ENCODE results near the gene NUP210L. TPM values are rescaled to one million over a fixed set of nuclear protein-coding genes. Genes with fewer than 3 reads are reported as not detected.

The NUP210L gene
- total and polyA plus RNA-seq, 2 of the 13 experiments (the other 11 are each of a cell fraction or from before 2014, with no cell fraction given): not detected

- TF ChIP-seq FOXM1 (CRISPR knock-in tag; IDR thresholded peaks at IDR 0.05): no peak
Measured at GRCh38 chr1:154182344-154183045, 27.6 kb upstream of the NUP210L start (continued).

GRCh38 chr1:154181944-154182343, 27.1 kb upstream of the NUP210L start:
- H3K36me3 ChIP-seq (replicated peaks in 1 of 2; ENCODE audit: control insufficient read depth in 1 of 2, insufficient read depth in 2 of 2, low read length in 2 of 2): peaks cover 4 to 5% of the 10 kb centered on the region in 2 experiments; a peak in 3 of 5 replicates
- peaks cover 62% of the 10 kb centered on the region for H3K4me1 ChIP-seq (ENCODE audit: insufficient read depth, low read length)
- intact Hi-C loops (cut with micrococcal nuclease; ENCODE audit: unreplicated experiment) (no loop called here), in situ Hi-C loops (cut with HindIII; ENCODE audit: extremely low pct_ligation_motif_present, low pct_unique_long_range_greater_than_20kb) (loop anchor here (5.0 kb wide), 2 partner anchors 90 to 155 kb away; partner anchors contain the start of gene HAX1)
- H3K9me3 ChIP-seq (ENCODE audit: low read length): no peaks in the 10 kb centered on the region
- no peak overlapping the region for H2AFZ ChIP-seq (ENCODE audit: low read length)
- peak overlapping the region; percentile 88 to 98 (median 90) for H3K4me3 ChIP-seq (replicated peaks in 1 of 3; ENCODE audit: insufficient read depth in 1 of 3, low read depth in 2 of 3, low read length in 3 of 3)
- ATAC-seq (no peak; the same call in 2 of the 3 replicates), FAIRE-seq (no peak), DNase-seq (ENCODE audit: low spot score) (no peak)
- WGBS (ENCODE audit: low lambda C conversion rate): 0% methylated on average over 6 of the region's 6 CpGs
- H3K27ac ChIP-seq (ENCODE audit: extremely low read length, insufficient read depth, low read length): peak overlapping the region; percentile 69
- BruUV-seq (replicated peaks): TSS peak; percentile 45
- H3K79me2 ChIP-seq (ENCODE audit: insufficient read depth, low read length): peaks cover 58% of the 10 kb centered on the region
- ChIA-PET POLR2A (interaction anchor here (0.7 to 0.8 kb wide), 2 partner anchors 12 to 144 kb away, joined by 4 to 6 read pairs; no protein-coding TSS in a partner anchor), CTCF (ENCODE audit: low intra/inter-chr PET ratio, low total read pairs) (no interaction called here)
- H3K27me3 ChIP-seq (ENCODE audit: control insufficient read depth in 1 of 2, insufficient read depth in 2 of 2, low read length in 2 of 2): no peaks in the 10 kb centered on the region; a peak in 1 of 5 replicates
- peak overlapping the region; percentile 91 for H3K4me2 ChIP-seq (ENCODE audit: low read depth, low read length)
- peaks cover 47% of the 10 kb centered on the region for H4K20me1 ChIP-seq (ENCODE audit: insufficient read depth, low read length)
- peak overlapping the region; percentile 81 for H3K9ac ChIP-seq (ENCODE audit: insufficient read depth, low read depth, low read length)
- TF ChIP-seq TRIM22 (IDR thresholded peaks at IDR 0.05) (no peak), HMG20A (CRISPR knock-in tag; IDR thresholded peaks at IDR 0.05; ENCODE audit: borderline replicate concordance) (no peak), KMT2B (CRISPR knock-in tag; IDR thresholded peaks at IDR 0.05) (no peak), SNAPC5 (CRISPR knock-in tag; IDR thresholded peaks at IDR 0.05; ENCODE audit: borderline replicate concordance) (no peak), POLR2A (IDR thresholded peaks at IDR 0.05; ENCODE audit: insufficient read depth in 1 of 2, low read depth in 2 of 2, low read length in 2 of 2) (0 out of 4 replicates have a peak, but pooled peaks of 1 of the 2 experiments have one; percentile 11), ZNF232 (CRISPR knock-in tag; IDR thresholded peaks at IDR 0.05; ENCODE audit: borderline replicate concordance) (0 out of 2 replicates have a peak, but pooled peaks have one; percentile 20), THYN1 (CRISPR knock-in tag; IDR thresholded peaks at IDR 0.05; ENCODE audit: borderline replicate concordance, low read depth) (no peak), MEIS2 (CRISPR knock-in tag; IDR thresholded peaks at IDR 0.05) (no peak), MBD4 (IDR thresholded peaks at IDR 0.05; ENCODE audit: borderline replicate concordance, low read length) (no peak), SP4 (CRISPR knock-in tag; IDR thresholded peaks at IDR 0.05) (no peak), ZNF44 (CRISPR knock-in tag; IDR thresholded peaks at IDR 0.05) (no peak), IRF9 (CRISPR knock-in tag; IDR thresholded peaks at IDR 0.05; ENCODE audit: borderline replicate concordance) (no peak)
- TF ChIP-seq, protein P1, sequence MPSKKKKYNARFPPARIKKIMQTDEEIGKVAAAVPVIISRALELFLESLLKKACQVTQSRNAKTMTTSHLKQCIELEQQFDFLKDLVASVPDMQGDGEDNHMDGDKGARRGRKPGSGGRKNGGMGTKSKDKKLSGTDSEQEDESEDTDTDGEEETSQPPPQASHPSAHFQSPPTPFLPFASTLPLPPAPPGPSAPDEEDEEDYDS (CRISPR knock-in tag; IDR thresholded peaks at IDR 0.05): 0 out of 2 replicates have a peak, but pooled peaks have one; percentile 13
- TF ChIP-seq, protein P2, sequence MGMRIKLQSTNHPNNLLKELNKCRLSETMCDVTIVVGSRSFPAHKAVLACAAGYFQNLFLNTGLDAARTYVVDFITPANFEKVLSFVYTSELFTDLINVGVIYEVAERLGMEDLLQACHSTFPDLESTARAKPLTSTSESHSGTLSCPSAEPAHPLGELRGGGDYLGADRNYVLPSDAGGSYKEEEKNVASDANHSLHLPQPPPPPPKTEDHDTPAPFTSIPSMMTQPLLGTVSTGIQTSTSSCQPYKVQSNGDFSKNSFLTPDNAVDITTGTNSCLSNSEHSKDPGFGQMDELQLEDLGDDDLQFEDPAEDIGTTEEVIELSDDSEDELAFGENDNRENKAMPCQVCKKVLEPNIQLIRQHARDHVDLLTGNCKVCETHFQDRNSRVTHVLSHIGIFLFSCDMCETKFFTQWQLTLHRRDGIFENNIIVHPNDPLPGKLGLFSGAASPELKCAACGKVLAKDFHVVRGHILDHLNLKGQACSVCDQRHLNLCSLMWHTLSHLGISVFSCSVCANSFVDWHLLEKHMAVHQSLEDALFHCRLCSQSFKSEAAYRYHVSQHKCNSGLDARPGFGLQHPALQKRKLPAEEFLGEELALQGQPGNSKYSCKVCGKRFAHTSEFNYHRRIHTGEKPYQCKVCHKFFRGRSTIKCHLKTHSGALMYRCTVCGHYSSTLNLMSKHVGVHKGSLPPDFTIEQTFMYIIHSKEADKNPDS (CRISPR knock-in tag; IDR thresholded peaks at IDR 0.05): no peak
- TF ChIP-seq, protein P3, sequence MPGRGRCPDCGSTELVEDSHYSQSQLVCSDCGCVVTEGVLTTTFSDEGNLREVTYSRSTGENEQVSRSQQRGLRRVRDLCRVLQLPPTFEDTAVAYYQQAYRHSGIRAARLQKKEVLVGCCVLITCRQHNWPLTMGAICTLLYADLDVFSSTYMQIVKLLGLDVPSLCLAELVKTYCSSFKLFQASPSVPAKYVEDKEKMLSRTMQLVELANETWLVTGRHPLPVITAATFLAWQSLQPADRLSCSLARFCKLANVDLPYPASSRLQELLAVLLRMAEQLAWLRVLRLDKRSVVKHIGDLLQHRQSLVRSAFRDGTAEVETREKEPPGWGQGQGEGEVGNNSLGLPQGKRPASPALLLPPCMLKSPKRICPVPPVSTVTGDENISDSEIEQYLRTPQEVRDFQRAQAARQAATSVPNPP (CRISPR knock-in tag; IDR thresholded peaks at IDR 0.05): no peak

Measured in HepG2 (cell line).